AG08395 (cell line): ENCODE data around the gene COL4A1.

Experiments used
- DNase-seq: peaks from one replicate; pipeline ENCODE4 v3.0.0; 2012; ENCODE audit warnings: mixed read lengths, low spot score

Gene COL4A1

DNA sequence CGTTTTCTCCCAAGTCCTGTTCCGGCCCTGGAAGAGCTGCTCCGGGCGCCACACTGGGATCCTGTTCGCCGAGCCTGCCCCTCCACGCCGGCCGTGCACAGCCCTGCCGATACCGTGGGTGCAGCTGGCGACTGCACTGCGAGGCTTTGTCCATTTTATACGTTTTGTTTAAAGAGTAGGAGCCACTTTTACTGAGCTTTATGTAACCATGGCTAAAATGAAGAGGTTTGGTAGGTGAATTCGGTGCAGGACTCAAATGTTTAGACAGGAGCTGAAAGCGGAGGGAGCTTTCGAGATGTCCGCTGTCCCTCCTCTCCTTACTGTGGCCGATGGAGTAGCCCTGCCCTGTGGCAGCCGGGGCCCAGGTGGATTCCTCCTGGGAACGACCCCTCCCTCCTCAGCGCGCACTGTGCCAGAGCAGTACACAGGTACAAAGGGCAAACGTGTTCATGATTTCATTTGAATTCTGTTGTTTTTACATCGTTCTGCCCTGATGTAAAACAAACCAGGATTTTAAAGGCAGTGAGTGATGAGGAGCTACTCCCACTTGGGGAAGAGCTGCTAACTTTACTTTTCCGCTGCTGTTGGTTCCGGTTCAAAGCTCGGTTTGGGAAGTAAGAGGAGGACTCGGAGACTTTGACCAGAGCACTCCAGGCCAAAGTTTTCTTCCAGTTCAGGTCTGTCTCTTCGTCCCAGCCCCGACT is 1.9 kb upstream of the COL4A1 start:
- no peak for DNase-seq

- no peak for DNase-seq
These were observed 1.1 kb upstream of the COL4A1 start for GRCh38 chr13:110307767-110308655.

DNA sequence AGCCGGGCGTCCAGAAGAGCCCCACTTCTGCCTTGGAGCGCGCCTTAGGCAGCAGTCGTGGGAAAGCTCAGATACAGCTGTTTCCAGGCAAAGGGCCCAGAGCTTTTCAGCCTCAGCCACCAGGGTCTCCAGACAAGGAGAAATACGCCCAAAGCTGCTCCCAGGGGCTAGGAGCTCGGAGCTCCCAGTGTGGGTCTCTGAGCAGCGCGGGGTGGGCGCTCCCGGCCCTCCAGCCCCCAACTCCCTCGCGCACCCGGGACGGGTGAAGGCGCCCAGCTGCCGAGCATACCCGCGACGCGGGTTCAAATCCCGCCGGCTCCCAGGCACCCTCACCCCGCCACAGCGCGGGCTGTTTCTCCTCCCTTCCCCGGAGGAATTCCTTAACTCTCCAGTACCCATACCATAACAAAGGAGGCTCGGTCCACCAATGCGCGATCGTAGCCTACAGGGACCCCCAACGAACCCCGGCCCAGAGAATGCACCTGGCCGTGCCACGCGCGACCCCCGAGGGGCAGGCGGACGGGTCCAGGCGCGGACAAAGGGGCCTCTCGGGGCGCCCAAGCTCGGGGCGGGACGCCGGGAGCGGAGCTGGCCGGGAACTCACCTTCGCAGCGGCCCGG is 507 bp downstream of the COL4A1 start:
- no peak for DNase-seq

DNA sequence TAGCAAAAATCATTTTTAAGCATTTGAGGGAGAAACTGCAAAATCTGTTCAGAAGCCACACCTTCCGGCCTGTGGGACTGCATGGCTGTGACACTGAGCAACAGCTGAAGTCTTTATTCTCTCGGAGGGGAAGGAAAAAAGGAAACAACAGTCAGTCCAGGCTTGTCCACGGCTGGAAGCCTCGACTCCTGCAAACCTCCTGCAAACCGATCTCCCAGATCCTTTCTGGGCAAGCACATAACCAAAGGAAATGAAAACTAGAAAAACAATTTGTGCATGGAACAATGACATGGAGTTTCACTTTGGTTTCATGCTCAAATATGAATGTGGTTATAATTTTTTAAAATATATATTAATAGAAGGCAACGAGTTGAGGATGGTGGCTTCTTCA is 1.0 kb downstream of the COL4A1 start:
- DNase-seq: no peak

GRCh38 chr13:110305544-110305943 is 1.4 kb downstream of the COL4A1 start:
- DNase-seq: no peak

DNA sequence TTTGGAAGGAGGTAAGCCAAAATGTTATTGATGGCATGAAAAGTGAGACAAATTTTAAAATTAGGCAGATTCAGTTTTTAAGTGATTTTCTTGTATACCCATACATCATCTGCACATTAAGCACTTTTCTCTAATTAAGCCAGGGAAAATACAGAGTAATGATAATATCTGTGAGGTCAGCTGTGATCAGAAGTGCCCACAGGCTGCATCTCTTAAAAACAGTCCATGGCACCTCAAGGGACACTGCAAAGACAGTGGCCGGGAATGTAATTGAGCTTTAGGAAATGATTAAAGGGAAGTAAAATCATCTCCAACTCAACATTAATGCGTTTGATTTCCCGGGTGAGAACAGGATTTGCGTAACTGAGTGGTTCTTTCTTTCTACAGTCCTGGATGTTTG is 2.0 kb downstream of the COL4A1 start:
- DNase-seq: no peak

GRCh38 chr13:110304256-110304655 is 2.7 kb downstream of the COL4A1 start:
- DNase-seq: no peak

DNA sequence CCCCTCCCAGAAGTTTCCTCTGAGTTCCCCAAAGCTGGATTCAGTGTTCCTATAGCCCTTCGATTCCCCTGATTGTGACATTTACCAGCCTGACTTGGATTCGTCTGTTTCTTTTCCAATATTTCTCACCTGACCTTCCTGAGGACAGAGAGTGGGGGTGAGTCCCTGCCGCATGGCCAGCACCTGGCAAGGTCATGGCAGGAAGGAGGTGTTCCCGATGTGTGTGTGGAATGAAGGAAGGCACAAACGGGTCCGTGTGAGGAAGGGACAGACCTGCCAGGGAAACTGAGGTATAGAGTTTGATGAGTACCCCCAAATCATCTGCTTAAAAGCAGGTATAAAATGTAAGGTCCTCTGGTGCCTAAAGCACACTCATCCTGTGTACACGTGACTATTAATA is 3.3 kb downstream of the COL4A1 start:
- DNase-seq: no peak

DNA sequence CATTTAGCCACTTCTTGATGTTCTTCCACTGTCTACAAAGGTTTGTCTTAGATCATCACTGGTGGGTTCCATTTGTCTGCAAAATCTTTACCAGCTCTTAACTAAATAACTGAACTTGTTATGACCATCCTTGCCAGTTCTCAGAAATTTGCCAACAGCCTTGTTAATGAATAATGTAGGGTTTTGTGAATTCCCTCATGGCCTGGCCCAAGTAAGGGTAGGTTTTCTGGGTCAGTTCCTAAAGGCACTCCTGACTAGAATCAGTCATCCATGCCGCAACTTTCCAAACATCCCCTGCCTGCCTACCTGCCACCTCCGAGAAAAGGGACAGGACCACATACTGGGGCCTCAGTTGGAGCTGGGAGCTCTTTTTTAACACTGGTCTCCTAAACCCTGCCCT is 4.0 kb downstream of the COL4A1 start:
- no peak for DNase-seq

- DNase-seq: peak; percentile 86
These were observed 5.1 kb downstream of the COL4A1 start for GRCh38 chr13:110301606-110302553.

DNA sequence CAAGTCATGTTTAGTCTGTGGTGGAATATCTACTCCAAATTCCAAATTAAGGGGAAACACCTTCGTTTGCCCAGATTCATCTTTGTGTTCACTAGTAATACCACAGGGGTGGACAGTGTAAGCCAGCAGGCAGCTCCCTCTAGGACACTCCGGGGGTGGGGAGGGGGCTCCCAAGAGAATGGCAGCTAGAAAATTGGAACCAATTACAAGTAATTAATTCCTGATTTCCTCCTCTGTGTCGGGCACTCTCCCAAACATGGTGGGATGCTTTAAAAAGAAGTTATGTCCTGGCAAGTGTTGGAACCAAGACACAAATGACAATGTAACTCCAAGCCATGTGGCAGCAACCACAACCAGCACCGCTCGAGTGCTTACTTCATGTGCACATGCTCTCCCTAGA is 5.9 kb downstream of the COL4A1 start:
- no peak for DNase-seq

- no peak for DNase-seq
These were observed 6.7 kb downstream of the COL4A1 start for GRCh38 chr13:110300090-110300815.

DNA sequence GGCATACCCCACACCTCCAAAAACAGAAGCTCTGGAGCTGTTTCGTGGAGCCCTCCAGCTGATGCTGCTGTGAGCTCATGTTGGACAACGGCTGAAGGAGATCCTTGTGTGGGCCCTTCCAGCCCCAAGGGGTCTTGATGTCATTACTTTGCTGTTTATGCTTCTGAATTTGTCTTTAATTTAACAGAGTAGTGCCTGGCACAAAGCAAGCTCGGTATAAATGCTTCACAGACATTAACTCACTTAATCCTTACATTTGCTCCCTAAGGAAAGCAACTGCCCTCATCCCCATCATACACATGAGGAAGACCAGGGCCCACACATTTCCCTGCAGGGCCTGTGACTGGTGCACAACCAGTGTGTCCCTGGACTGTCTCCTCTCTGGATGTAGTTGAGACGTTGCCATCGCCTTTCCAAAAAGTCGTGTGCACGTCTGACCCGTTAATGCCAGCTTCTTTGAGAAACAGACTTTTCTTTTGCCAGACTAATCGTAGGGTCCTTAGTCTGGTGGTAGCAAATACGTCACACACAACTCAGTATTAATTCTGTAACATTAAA is 7.6 kb downstream of the COL4A1 start:
- DNase-seq: no peak

- no peak for DNase-seq
These were observed 8.3 kb downstream of the COL4A1 start for GRCh38 chr13:110298505-110299282.

GRCh38 chr13:110297766-110298504 is 9.0 kb downstream of the COL4A1 start:
- DNase-seq: no peak

GRCh38 chr13:110297011-110297410 is 9.9 kb downstream of the COL4A1 start:
- DNase-seq: no peak

GRCh38 chr13:110294622-110295021 is 12.3 kb downstream of the COL4A1 start:
- DNase-seq: no peak

DNA sequence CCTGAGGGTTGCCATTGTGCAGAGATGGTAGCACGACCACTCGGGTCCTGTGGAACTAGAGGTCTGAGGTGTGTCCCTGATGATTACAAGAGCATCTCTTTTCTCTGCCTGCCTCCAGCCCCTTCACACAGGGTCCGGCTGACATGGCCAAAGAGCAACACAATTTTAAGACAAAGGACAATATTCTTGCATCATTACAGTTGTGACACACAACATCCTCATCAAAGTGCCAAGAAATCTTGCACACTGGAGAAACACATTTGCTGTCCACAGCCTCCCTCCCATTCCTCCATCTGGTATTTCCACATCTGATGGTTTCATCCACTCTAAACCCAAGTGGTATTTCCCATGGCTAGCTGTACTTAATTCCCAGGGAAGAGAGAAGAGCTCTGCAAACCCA is 12.8 kb downstream of the COL4A1 start:
- peak; percentile 48 for DNase-seq

DNA sequence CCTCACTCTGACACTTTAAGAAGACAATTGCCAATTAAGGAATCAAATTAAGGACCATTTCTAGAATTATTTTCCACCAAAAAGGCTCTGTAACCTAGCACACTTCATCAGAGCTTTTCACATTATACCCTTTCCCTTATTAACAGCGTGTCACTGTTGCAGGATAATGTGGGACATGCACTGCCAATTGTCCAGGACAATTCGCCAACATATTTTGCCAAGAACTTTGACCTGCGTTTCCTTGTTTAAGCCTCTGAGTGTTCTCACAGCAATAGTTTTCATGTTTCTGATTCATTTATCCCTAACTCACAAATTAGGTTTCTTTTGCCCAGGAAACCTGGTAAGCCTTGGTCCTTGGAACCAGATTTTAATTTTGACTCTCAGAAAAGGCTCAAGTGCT is 13.3 kb downstream of the COL4A1 start:
- no peak for DNase-seq
